Naive thymus-derived CD4-positive, alpha-beta T cell (primary cell): ENCODE measurements around the gene L1CAM. TPM values are rescaled to one million over a fixed set of nuclear protein-coding genes. Genes with fewer than 3 reads are reported as not detected.

Experiments
- ATAC-seq: fragments of 150-1000 bp; cut with Tn5 transposase; 2 replicates; pipeline ENCODE4 v1.10.0; 2021; ENCODE audit warnings: mild to moderate bottlenecking, moderate library complexity
- CTCF ChIA-PET: fragments of 350-600 bp; sonication (Branson Sonifier 250); formaldehyde crosslinking; loops from one replicate; lab custom pipeline; 2021; ENCODE audit warnings: antibody characterized with exemption; lab: Charles Lee
- POLR2A ChIA-PET: fragments of 350-600 bp; sonication (Branson Sonifier 250); formaldehyde crosslinking; loops from one replicate; lab custom pipeline; 2021; ENCODE audit warnings: antibody characterized with exemption, inconsistent platforms; lab: Charles Lee
- DNase-seq, 9 donors: peaks; one replicate each; pipeline versions ENCODE4 v3.0.0 to v3.0.0-alpha.2; 2020 to 2022; ENCODE audit warnings: mixed read lengths in 1 of 9
- H3K27ac ChIP-seq: one replicate; pipeline ENCODE4 v1.7.0; 2013; ENCODE audit warnings: mild to moderate bottlenecking, low read depth, low read length, moderate library complexity
- H3K27me3 ChIP-seq, 2 donors: one replicate each; pipeline ENCODE4 v1.7.0; 2013; ENCODE audit warnings: low read length in 2 of 2, mild to moderate bottlenecking in 2 of 2, moderate library complexity in 2 of 2; ENCODE audit not compliant: control insufficient read depth in 2 of 2, insufficient read depth in 2 of 2
- H3K36me3 ChIP-seq, 3 experiments: 1 replicate in 2 of 3; 2 replicates in 1 of 3; pipeline ENCODE4 v1.7.0; 2013; ENCODE audit warnings: low read length in 3 of 3, mild to moderate bottlenecking in 3 of 3, moderate library complexity in 1 of 3; ENCODE audit not compliant: insufficient read depth in 3 of 3, control insufficient read depth in 2 of 3
- H3K4me1 ChIP-seq, 2 donors: one replicate each; pipeline ENCODE4 v1.7.0; 2013; ENCODE audit warnings: low read length in 2 of 2, mild to moderate bottlenecking in 2 of 2, moderate library complexity in 1 of 2; ENCODE audit not compliant: control insufficient read depth in 2 of 2, insufficient read depth in 2 of 2
- H3K4me3 ChIP-seq: 2 replicates; pipeline ENCODE4 v1.7.0; 2013; ENCODE audit warnings: mild to moderate bottlenecking, low read length
- H3K9me3 ChIP-seq, 3 experiments: 1 replicate in 2 of 3; 2 replicates in 1 of 3; pipeline ENCODE4 v1.7.0; 2013; ENCODE audit warnings: low read length in 3 of 3; ENCODE audit not compliant: control insufficient read depth in 2 of 3
- H3K27ac Mint-ChIP-seq, 9 donors: one replicate each; pipeline ENCODE4 v1.8.0; 2020 to 2022; ENCODE audit warnings: mixed read lengths in 9 of 9, mild to moderate bottlenecking in 8 of 9, moderate library complexity in 5 of 9, inconsistent platforms in 2 of 9
- H3K27me3 Mint-ChIP-seq, 5 donors: one replicate each; pipeline ENCODE4 v1.8.0; 2021 to 2022; ENCODE audit warnings: mixed read lengths in 5 of 5, mild to moderate bottlenecking in 1 of 5
- H3K36me3 Mint-ChIP-seq, 5 donors: one replicate each; pipeline ENCODE4 v1.8.0; 2020 to 2022; ENCODE audit warnings: mixed read lengths in 5 of 5, mild to moderate bottlenecking in 3 of 5, inconsistent platforms in 1 of 5
- H3K4me1 Mint-ChIP-seq, 7 donors: one replicate each; pipeline ENCODE4 v1.8.0; 2020 to 2022; ENCODE audit warnings: mixed read lengths in 7 of 7, mild to moderate bottlenecking in 3 of 7, inconsistent platforms in 1 of 7
- H3K4me3 Mint-ChIP-seq, 10 donors: one replicate each; pipeline ENCODE4 v1.8.0; 2020 to 2022; ENCODE audit warnings: mild to moderate bottlenecking in 10 of 10, mixed read lengths in 10 of 10, moderate library complexity in 6 of 10, inconsistent platforms in 2 of 10
- H3K9me3 Mint-ChIP-seq, 11 donors: one replicate each; pipeline ENCODE4 v1.8.0; 2020 to 2022; ENCODE audit warnings: mixed read lengths in 11 of 11, mild to moderate bottlenecking in 4 of 11, inconsistent platforms in 1 of 11, moderate library complexity in 1 of 11
- intact Hi-C, 2 donors: fragments of 100-400 bp; cut with micrococcal nuclease; formaldehyde crosslinking; loops; one replicate each; pipeline ENCODE4 v1.15.1; 2023
- polyA plus RNA-seq, 2 donors: library from polyadenylated mRNA; unstranded; fragments of 300-500 nt; fragmentation: Illumina TruSeq; gene quantifications; one replicate each; pipeline ENCODE4 v1.2.3, GENCODE V29; 2021
- total RNA-seq, 6 experiments: library from RNA in 5 of 6; stranded (reverse) in 5 of 6; gene quantifications; 1 replicate in 5 of 6; 2 replicates in 1 of 6; pipeline ENCODE4 v1.2.3 and lab custom pipeline; 2021 to 2026

The L1CAM gene
- total and polyA plus RNA-seq, 7 experiments from 2014 or later = 0.16 to 9.2 (median 1.1) TPM; not detected in 2

- DNase-seq (no peak), ATAC-seq (no peak)
- Histone ChIP-seq H3K4me3 (no peak overlapping the region), H3K4me1 (peaks cover 16 to 21% of the 10 kb centered on the region in 2 donors), H3K27ac (peak overlapping the region; percentile 35), H3K36me3 (peaks cover 0 to 38% (median 0%) of the 10 kb centered on the region in 3 experiments), H3K27me3 (no peaks in the 10 kb centered on the region), H3K9me3 (no peaks in the 10 kb centered on the region)
- intact Hi-C loops = loop anchor here in 1 of 2 donors (5.0 kb wide), 1 partner anchor 39 kb away; no protein-coding TSS in a partner anchor
- Mint-ChIP-seq H3K9me3 (no peaks in the 10 kb centered on the region), H3K4me3 (no peak overlapping the region), H3K27ac (peak overlapping the region in 2 of 9 donors; percentile 17 to 36), H3K27me3 (no peaks in the 10 kb centered on the region), H3K4me1 (peaks cover 6 to 29% (median 19%) of the 10 kb centered on the region in 7 donors), H3K36me3 (peaks cover 0 to 5% (median 4%) of the 10 kb centered on the region in 5 donors)
- ChIA-PET CTCF (no interaction called here), POLR2A (interaction anchor here (10.4 kb wide), 1 partner anchor 16 kb away, joined by 111 read pairs; the partner anchor contains the start of gene ARHGAP4)
Measured at GRCh38 chrX:153908219-153908860, 22.4 kb upstream of the L1CAM start.

- ChIA-PET POLR2A (interaction anchor here (0.9 to 10.4 kb wide), 3 partner anchors 17 to 113 kb away, joined by 3 to 111 read pairs (median 3); partner anchors contain the start of genes ARHGAP4, IDH3G and SSR4), CTCF (interaction anchor here (1.3 kb wide), 1 partner anchor 43 kb away, joined by 5 read pairs; no protein-coding TSS in a partner anchor)
- peaks cover 0 to 5% (median 4%) of the 10 kb centered on the region in 5 donors for H3K36me3 Mint-ChIP-seq
- H3K4me1 Mint-ChIP-seq = peaks cover 11 to 33% (median 23%) of the 10 kb centered on the region in 7 donors
- DNase-seq (no peak), ATAC-seq (no peak)
- Histone ChIP-seq H3K27me3 (no peaks in the 10 kb centered on the region), H3K36me3 (peaks cover 0 to 30% (median 0%) of the 10 kb centered on the region in 3 experiments), H3K27ac (no peak overlapping the region), H3K4me3 (no peak overlapping the region), H3K9me3 (no peaks in the 10 kb centered on the region), H3K4me1 (peaks cover 16 to 25% of the 10 kb centered on the region in 2 donors)
- intact Hi-C loops = loop anchor here in 1 of 2 donors (2.0 to 5.0 kb wide), 2 partner anchors 17 to 40 kb away; no protein-coding TSS in a partner anchor
- no peak overlapping the region for H3K4me3 Mint-ChIP-seq
- peaks cover 0 to 1% (median 0%) of the 10 kb centered on the region in 11 donors for H3K9me3 Mint-ChIP-seq
- H3K27me3 Mint-ChIP-seq = no peaks in the 10 kb centered on the region
- H3K27ac Mint-ChIP-seq = no peak overlapping the region
Measured at GRCh38 chrX:153907456-153907855, 21.5 kb upstream of the L1CAM start.

GRCh38 chrX:153906126-153906917 is 20.3 kb upstream of the L1CAM start:
- H3K36me3 ChIP-seq = peaks cover 0 to 26% (median 0%) of the 10 kb centered on the region in 3 experiments
- ChIA-PET CTCF (interaction anchor here (1.3 kb wide), 1 partner anchor 44 kb away, joined by 5 read pairs; no protein-coding TSS in a partner anchor), POLR2A (interaction anchor here (0.7 to 10.4 kb wide), 7 partner anchors 11 to 112 kb away, joined by 3 to 111 read pairs (median 3); partner anchors contain the start of genes ARHGAP4, IDH3G and SSR4)
- H3K27ac Mint-ChIP-seq = peak overlapping the region in 7 of 9 donors; percentile 16 to 79 (median 33)
- H3K4me1 Mint-ChIP-seq = peaks cover 11 to 34% (median 24%) of the 10 kb centered on the region in 7 donors
- H3K36me3 Mint-ChIP-seq = peaks cover 0 to 2% (median 0%) of the 10 kb centered on the region in 5 donors
- no peak for DNase-seq
- peaks cover 21 to 28% of the 10 kb centered on the region in 2 donors for H3K4me1 ChIP-seq
- peak; percentile 68 for ATAC-seq
- no peak overlapping the region for H3K27ac ChIP-seq
- no peak overlapping the region for H3K4me3 ChIP-seq
- intact Hi-C loops = loop anchor here in 1 of 2 donors (2.0 to 5.0 kb wide), 2 partner anchors 18 to 41 kb away; no protein-coding TSS in a partner anchor
- no peaks in the 10 kb centered on the region for H3K9me3 ChIP-seq
- peaks cover 0 to 3% (median 0%) of the 10 kb centered on the region in 11 donors for H3K9me3 Mint-ChIP-seq
- peak overlapping the region in 1 of 10 donors; percentile 39 for H3K4me3 Mint-ChIP-seq
- H3K27me3 ChIP-seq = no peaks in the 10 kb centered on the region
- H3K27me3 Mint-ChIP-seq = no peaks in the 10 kb centered on the region

GRCh38 chrX:153905481-153906095 is 19.6 kb upstream of the L1CAM start:
- H3K9me3 Mint-ChIP-seq = peaks cover 0 to 3% (median 0%) of the 10 kb centered on the region in 11 donors
- Histone ChIP-seq H3K4me3 (no peak overlapping the region), H3K27ac (no peak overlapping the region), H3K36me3 (peaks cover 0 to 20% (median 0%) of the 10 kb centered on the region in 3 experiments), H3K27me3 (no peaks in the 10 kb centered on the region), H3K4me1 (peaks cover 25 to 27% of the 10 kb centered on the region in 2 donors), H3K9me3 (no peaks in the 10 kb centered on the region)
- ATAC-seq (no peak), DNase-seq (no peak)
- no peaks in the 10 kb centered on the region for H3K27me3 Mint-ChIP-seq
- H3K4me3 Mint-ChIP-seq = peak overlapping the region in 1 of 10 donors; percentile 39
- CTCF ChIA-PET = no interaction called here
- peaks cover 0 to 2% (median 0%) of the 10 kb centered on the region in 5 donors for H3K36me3 Mint-ChIP-seq
- H3K4me1 Mint-ChIP-seq = peaks cover 14 to 41% (median 31%) of the 10 kb centered on the region in 7 donors
- intact Hi-C loops = loop anchor here in 1 of 2 donors (2.0 to 5.0 kb wide), 2 partner anchors 19 to 42 kb away; no protein-coding TSS in a partner anchor
- H3K27ac Mint-ChIP-seq = peak overlapping the region in 6 of 9 donors; percentile 5 to 79 (median 46)
- POLR2A ChIA-PET = interaction anchor here (0.9 to 10.4 kb wide), 3 partner anchors 10 to 80 kb away, joined by 3 to 111 read pairs (median 3); partner anchors contain the start of gene ARHGAP4

GRCh38 chrX:153903991-153904957 is 18.3 kb upstream of the L1CAM start, which contains the start of gene AVPR2:
TSS of gene AVPR2 (plus strand) at chrX:153904673. CDS start at chrX:153905146, 473 bp downstream.
- ChIA-PET CTCF (no interaction called here), POLR2A (no interaction called here)
- DNase-seq = no peak

More at GRCh38 chrX:153903991-153904957, 18.3 kb upstream of the L1CAM start, which contains the start of gene AVPR2:
- intact Hi-C loops = loop anchor here in 1 of 2 donors (5.0 kb wide), 2 partner anchors 87 to 142 kb away; partner anchors contain the start of gene PLXNB3
- H3K4me3 Mint-ChIP-seq = peak within 1 kb of the TSS; percentile 23 to 87 (median 63)
- H3K27ac Mint-ChIP-seq = peak within 1 kb of the TSS; percentile 68 to 93 (median 83)
- H3K9me3 Mint-ChIP-seq = peaks cover 0 to 3% (median 0%) of the 10 kb centered on the region in 11 donors
- Histone ChIP-seq H3K27me3 (no peaks in the 10 kb centered on the region), H3K4me1 (peaks cover 25 to 27% of the 10 kb centered on the region in 2 donors), H3K36me3 (peaks cover 0 to 8% (median 0%) of the 10 kb centered on the region in 3 experiments), H3K4me3 (no peak within 1 kb of the TSS), H3K27ac (no peak within 1 kb of the TSS), H3K9me3 (no peaks in the 10 kb centered on the region)
- H3K4me1 Mint-ChIP-seq = peaks cover 16 to 45% (median 33%) of the 10 kb centered on the region in 7 donors
- ATAC-seq = peak; percentile 18
- no peaks in the 10 kb centered on the region for H3K27me3 Mint-ChIP-seq
- H3K36me3 Mint-ChIP-seq = peaks cover 0 to 2% (median 0%) of the 10 kb centered on the region in 5 donors
